Vagina (tissue), 2 donors: ENCODE data around the gene ADGRG7. TPM values are rescaled to one million over a fixed set of nuclear protein-coding genes. Genes with fewer than 3 reads are reported as not detected.

Source experiments
- DNase-seq, 2 donors: peaks; one replicate each; pipeline ENCODE4 v3.0.0-alpha.2; 2017; ENCODE audit errors: extremely low spot score in 2 of 2
- H3K27ac ChIP-seq: fragments of 200-600 bp; sonication (generic); one replicate; pipeline ENCODE4 v1.5.1; 2019
- H3K27me3 ChIP-seq: fragments of 200-600 bp; sonication (generic); one replicate; pipeline ENCODE4 v1.5.1; 2019
- H3K36me3 ChIP-seq, 2 donors: fragments of 200-600 bp; sonication (generic); one replicate each; pipeline ENCODE4 v1.5.1; 2017 to 2019
- H3K4me1 ChIP-seq: fragments of 200-600 bp; sonication (generic); one replicate; pipeline ENCODE4 v1.5.1; 2019
- H3K4me3 ChIP-seq, 2 donors: fragments of 200-600 bp; sonication (generic); 1 replicate in 1 of 2; 2 replicates in 1 of 2; pipeline ENCODE4 v1.5.1; 2016 to 2019
- H3K9me3 ChIP-seq: fragments of 200-600 bp; sonication (generic); one replicate; pipeline ENCODE4 v1.5.1; 2019
- CTCF ChIP-seq, 3 experiments: fragments of 450-650 bp in 2 of 3; fragments of 200-600 bp in 1 of 3; sonication (generic) in 1 of 3; IDR thresholded peaks; one replicate each; pipeline ENCODE4 v1.5.1; 2017 to 2019; ENCODE audit warnings: antibody characterized with exemption in 3 of 3, mild to moderate bottlenecking in 2 of 3, moderate library complexity in 2 of 3
- POLR2A ChIP-seq, 2 donors: fragments of 450-650 bp; IDR thresholded peaks; one replicate each; pipeline ENCODE4 v1.6.1; 2017; ENCODE audit warnings: antibody characterized with exemption in 2 of 2, mild to moderate bottlenecking in 2 of 2, moderate library complexity in 2 of 2
- POLR2AphosphoS5 ChIP-seq, 2 donors: sonication (generic); formaldehyde crosslinking; IDR thresholded peaks; one replicate each; pipeline ENCODE4 v1.9.0; 2017; ENCODE audit warnings: antibody characterized with exemption in 2 of 2, mild to moderate bottlenecking in 2 of 2, low read depth in 1 of 2; ENCODE audit not compliant: insufficient read depth in 1 of 2
- intact Hi-C: fragments of 100-400 bp; cut with DNase I; formaldehyde crosslinking; loops from one replicate; pipeline ENCODE4 v1.15.1; 2023
- total RNA-seq: library from RNA; depleted of rRNA; stranded (reverse); fragments of >200 nt; gene quantifications from one replicate; pipeline ENCODE4 v1.2.3, GENCODE V29; 2016

ADGRG7 gene
- total RNA-seq, 1 donor from 2014 or later = not detected

- DNase-seq = no peak
- Histone ChIP-seq H3K4me3 (no peak overlapping the region), H3K27ac (no peak overlapping the region), H3K36me3 (no peaks in the 10 kb centered on the region), H3K4me1 (no peaks in the 10 kb centered on the region), H3K9me3 (no peaks in the 10 kb centered on the region), H3K27me3 (no peaks in the 10 kb centered on the region)
- no peak for TF ChIP-seq POLR2A (IDR thresholded peaks at IDR 0.05)
- intact Hi-C loops = no loop called here
Measured at GRCh38 chr3:100631236-100631635, 21.8 kb downstream of the ADGRG7 start.

GRCh38 chr3:100634493-100635272, 25.3 kb downstream of the ADGRG7 start:
- no peak for DNase-seq
- Histone ChIP-seq H3K4me1 (no peaks in the 10 kb centered on the region), H3K27me3 (no peaks in the 10 kb centered on the region), H3K36me3 (no peaks in the 10 kb centered on the region), H3K27ac (no peak overlapping the region), H3K9me3 (no peaks in the 10 kb centered on the region), H3K4me3 (no peak overlapping the region)
- TF ChIP-seq CTCF (IDR thresholded peaks at IDR 0.05) (no peak), POLR2A (IDR thresholded peaks at IDR 0.05) (no peak), POLR2AphosphoS5 (IDR thresholded peaks at IDR 0.05; ENCODE audit: insufficient read depth in 1 of 2, low read depth in 1 of 2) (no peak)
- intact Hi-C loops = no loop called here

DNA sequence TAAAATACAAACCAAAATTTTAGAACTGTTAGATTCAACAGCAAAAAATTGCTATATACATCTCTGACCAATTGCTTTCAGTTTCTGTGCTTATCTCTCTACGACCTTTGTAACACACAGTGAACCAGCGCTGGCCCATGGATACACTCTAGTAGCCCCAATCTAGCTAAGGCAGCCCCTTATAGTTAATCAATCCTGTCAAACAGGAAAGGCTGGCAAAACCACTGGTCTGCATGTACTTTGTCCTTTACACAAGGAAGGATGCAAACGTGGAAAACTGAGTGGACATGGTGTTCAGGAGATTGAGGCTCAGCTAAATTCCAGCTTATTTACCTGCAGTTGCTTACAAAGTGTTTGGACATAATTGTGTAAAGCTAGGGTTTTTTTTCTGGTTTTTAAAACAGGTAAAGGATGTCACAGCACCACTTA, 25.9 kb downstream of the ADGRG7 start:
- Histone ChIP-seq H3K4me3 (no peak overlapping the region), H3K36me3 (no peaks in the 10 kb centered on the region), H3K27ac (no peak overlapping the region), H3K27me3 (no peaks in the 10 kb centered on the region), H3K9me3 (no peaks in the 10 kb centered on the region), H3K4me1 (no peaks in the 10 kb centered on the region)
- DNase-seq = no peak
- intact Hi-C loops = no loop called here
- TF ChIP-seq POLR2A (IDR thresholded peaks at IDR 0.05) = no peak
- TF ChIP-seq POLR2AphosphoS5 (IDR thresholded peaks at IDR 0.05; ENCODE audit: insufficient read depth in 1 of 2, low read depth in 1 of 2) = no peak
- TF ChIP-seq CTCF (IDR thresholded peaks at IDR 0.05) = no peak

DNA sequence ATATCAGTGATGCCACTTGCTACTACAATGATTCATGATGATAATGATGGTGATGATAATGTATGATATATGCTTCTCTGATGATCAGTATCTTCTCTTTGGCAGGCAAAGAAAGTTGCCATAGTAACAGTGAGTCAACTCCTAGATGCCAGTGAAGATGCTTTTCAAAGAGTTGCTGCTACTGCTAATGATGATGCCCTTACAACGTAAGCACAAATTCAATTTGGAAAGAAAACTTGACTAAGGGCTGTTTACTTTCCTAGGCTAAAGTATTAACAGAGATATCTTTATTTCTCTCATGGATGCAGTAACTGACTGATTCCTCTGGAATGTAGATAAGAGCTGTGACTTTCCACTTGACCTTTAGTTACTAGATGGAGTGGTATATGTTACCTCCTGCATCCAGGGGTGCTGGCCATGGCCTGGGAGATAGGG, 27.8 kb downstream of the ADGRG7 start:
- H3K27ac ChIP-seq = no peak overlapping the region

GRCh38 chr3:100640633-100641032, 31.2 kb downstream of the ADGRG7 start:
- H3K27me3 ChIP-seq = no peaks in the 10 kb centered on the region
- no peaks in the 10 kb centered on the region for H3K9me3 ChIP-seq
- H3K4me1 ChIP-seq = no peaks in the 10 kb centered on the region
- H3K36me3 ChIP-seq = no peaks in the 10 kb centered on the region
- H3K27ac ChIP-seq = no peak overlapping the region
- DNase-seq = no peak
- intact Hi-C loops = no loop called here
- H3K4me3 ChIP-seq = no peak overlapping the region
- TF ChIP-seq POLR2A (IDR thresholded peaks at IDR 0.05) = no peak
- no peak for TF ChIP-seq POLR2AphosphoS5 (IDR thresholded peaks at IDR 0.05; ENCODE audit: insufficient read depth in 1 of 2, low read depth in 1 of 2)
- TF ChIP-seq CTCF (IDR thresholded peaks at IDR 0.05) = no peak

More for the DNA sequence above, 27.8 kb downstream of the ADGRG7 start:
- H3K9me3 ChIP-seq = no peaks in the 10 kb centered on the region
- no peak overlapping the region for H3K4me3 ChIP-seq
- no peaks in the 10 kb centered on the region for H3K27me3 ChIP-seq
- DNase-seq = no peak
- TF ChIP-seq POLR2A (IDR thresholded peaks at IDR 0.05) (no peak), POLR2AphosphoS5 (IDR thresholded peaks at IDR 0.05; ENCODE audit: insufficient read depth in 1 of 2, low read depth in 1 of 2) (no peak), CTCF (IDR thresholded peaks at IDR 0.05) (no peak)
- no peaks in the 10 kb centered on the region for H3K4me1 ChIP-seq
- intact Hi-C loops = no loop called here
- no peaks in the 10 kb centered on the region for H3K36me3 ChIP-seq
